PC-3 (cell line): ENCODE measurements around the gene SPTLC3.

Experiments used
- EZH2phosphoT487 ChIP-seq: fragments of 300-600 bp; sonication (generic); IDR thresholded peaks from 2 replicates; pipeline ENCODE4 v1.6.1; 2018; ENCODE audit warnings: mild to moderate bottlenecking, antibody characterized with exemption, low read length, borderline replicate concordance
- TF ChIP-seq, protein P1 (sequence below): fragments of 300-600 bp; sonication (generic); conservative IDR thresholded peaks from 2 replicates; pipeline ENCODE4 v1.5.1; 2017; ENCODE audit warnings: antibody characterized with exemption, low read depth, mild to moderate bottlenecking, low read length

GRCh38 chr20:13187899-13188298 is 179.1 kb downstream of the SPTLC3 start:
- TF ChIP-seq, protein P1, sequence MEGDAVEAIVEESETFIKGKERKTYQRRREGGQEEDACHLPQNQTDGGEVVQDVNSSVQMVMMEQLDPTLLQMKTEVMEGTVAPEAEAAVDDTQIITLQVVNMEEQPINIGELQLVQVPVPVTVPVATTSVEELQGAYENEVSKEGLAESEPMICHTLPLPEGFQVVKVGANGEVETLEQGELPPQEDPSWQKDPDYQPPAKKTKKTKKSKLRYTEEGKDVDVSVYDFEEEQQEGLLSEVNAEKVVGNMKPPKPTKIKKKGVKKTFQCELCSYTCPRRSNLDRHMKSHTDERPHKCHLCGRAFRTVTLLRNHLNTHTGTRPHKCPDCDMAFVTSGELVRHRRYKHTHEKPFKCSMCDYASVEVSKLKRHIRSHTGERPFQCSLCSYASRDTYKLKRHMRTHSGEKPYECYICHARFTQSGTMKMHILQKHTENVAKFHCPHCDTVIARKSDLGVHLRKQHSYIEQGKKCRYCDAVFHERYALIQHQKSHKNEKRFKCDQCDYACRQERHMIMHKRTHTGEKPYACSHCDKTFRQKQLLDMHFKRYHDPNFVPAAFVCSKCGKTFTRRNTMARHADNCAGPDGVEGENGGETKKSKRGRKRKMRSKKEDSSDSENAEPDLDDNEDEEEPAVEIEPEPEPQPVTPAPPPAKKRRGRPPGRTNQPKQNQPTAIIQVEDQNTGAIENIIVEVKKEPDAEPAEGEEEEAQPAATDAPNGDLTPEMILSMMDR = no peak
- TF ChIP-seq EZH2phosphoT487 = no peak
